Activated CD8-positive, alpha-beta memory T cell treated with anti-CD3 and anti-CD28 coated beads, Interleukin-2, amount 50 U/mL, for 24 hours (primary cell): ENCODE results near the gene WFS1.
A peak's percentile ranks its signal among the peaks of the same experiment; 100 is the strongest.

Source experiments
- DNase-seq: peaks from one replicate; pipeline ENCODE4 v3.0.0-alpha.2; 2020; ENCODE audit errors: extremely low read depth

WFS1 gene

GRCh38 chr4:6269616-6270511 lies at the start of gene WFS1:
Gene WFS1, plus strand, starts transcription at chr4:6269850. Its CDS starts 7,606 bp downstream, at chr4:6277456.
- peak; percentile 90 for DNase-seq

GRCh38 chr4:6221301-6221850 lies 48.3 kb upstream of the WFS1 start:
- no peak for DNase-seq

GRCh38 chr4:6221851-6222760 lies 47.5 kb upstream of the WFS1 start:
- no peak for DNase-seq

GRCh38 chr4:6222761-6223292 lies 46.8 kb upstream of the WFS1 start:
- DNase-seq: no peak

GRCh38 chr4:6224735-6225134 lies 44.9 kb upstream of the WFS1 start:
- no peak for DNase-seq

GRCh38 chr4:6225469-6225868 lies 44.2 kb upstream of the WFS1 start:
- no peak for DNase-seq

- DNase-seq: no peak
Measured at GRCh38 chr4:6226506-6226905, 43.1 kb upstream of the WFS1 start.

- DNase-seq: no peak
Measured at GRCh38 chr4:6227412-6228157, 42.1 kb upstream of the WFS1 start.

GRCh38 chr4:6228158-6229067 lies 41.2 kb upstream of the WFS1 start:
- DNase-seq: no peak

- DNase-seq: no peak
Measured at GRCh38 chr4:6229095-6229494, 40.6 kb upstream of the WFS1 start.

GRCh38 chr4:6229671-6230501 lies 39.8 kb upstream of the WFS1 start:
- DNase-seq: no peak

GRCh38 chr4:6230502-6230785 lies 39.2 kb upstream of the WFS1 start:
- no peak for DNase-seq

- no peak for DNase-seq
Measured at GRCh38 chr4:6230827-6231662, 38.6 kb upstream of the WFS1 start.

- DNase-seq: no peak
Measured at GRCh38 chr4:6231663-6232165, 37.9 kb upstream of the WFS1 start.

GRCh38 chr4:6232836-6233785 lies 36.5 kb upstream of the WFS1 start:
- DNase-seq: no peak

GRCh38 chr4:6233929-6234328 lies 35.7 kb upstream of the WFS1 start:
- DNase-seq: no peak

- no peak for DNase-seq
Measured at GRCh38 chr4:6235012-6235411, 34.6 kb upstream of the WFS1 start.
